Lung (tissue), 12 donors: ENCODE results near the gene SVBP. TPM values are rescaled to one million over a fixed set of nuclear protein-coding genes. Genes with fewer than 3 reads are reported as not detected.

Source experiments
- ATAC-seq: fragments of 200-7000 bp; cut with Tn5 transposase; one replicate; pipeline ENCODE4 v1.9.1; 2020; ENCODE audit warnings: moderate number of reproducible peaks; ENCODE audit not compliant: insufficient read depth, low FRiP score
- DNase-seq, 3 donors: peaks; one replicate each; pipeline ENCODE4 v3.0.0-alpha.2; 2013 to 2017
- H3K27ac ChIP-seq, 2 donors: one replicate each; pipeline ENCODE4 v1.5.1; 2013; ENCODE audit warnings: mild to moderate bottlenecking in 2 of 2, moderate library complexity in 2 of 2, control low read depth in 1 of 2, inconsistent platforms in 1 of 2, low read depth in 1 of 2, low read length in 1 of 2
- H3K27me3 ChIP-seq, 3 donors: one replicate each; pipeline ENCODE4 v1.5.1; 2013; ENCODE audit warnings: low read length in 2 of 3; ENCODE audit not compliant: control insufficient read depth in 3 of 3, insufficient read depth in 3 of 3
- H3K36me3 ChIP-seq, 4 donors: one replicate each; pipeline ENCODE4 v1.5.1; 2013; ENCODE audit warnings: low read length in 4 of 4, mild to moderate bottlenecking in 1 of 4, moderate library complexity in 1 of 4; ENCODE audit not compliant: control insufficient read depth in 4 of 4, insufficient read depth in 4 of 4
- H3K4me1 ChIP-seq, 5 donors: one replicate each; pipeline ENCODE4 v1.5.1; 2013; ENCODE audit warnings: low read length in 5 of 5, mild to moderate bottlenecking in 2 of 5, moderate library complexity in 1 of 5; ENCODE audit not compliant: control insufficient read depth in 5 of 5, insufficient read depth in 5 of 5
- H3K4me3 ChIP-seq: one replicate; pipeline ENCODE4 v1.5.1; 2013; ENCODE audit warnings: mild to moderate bottlenecking, control low read depth, moderate library complexity
- H3K9ac ChIP-seq, 2 donors: one replicate each; pipeline ENCODE4 v1.5.1; 2013; ENCODE audit warnings: low read length in 2 of 2, control low read depth in 1 of 2; ENCODE audit not compliant: insufficient read depth in 1 of 2
- H3K9me3 ChIP-seq, 4 donors: one replicate each; pipeline ENCODE4 v1.5.1; 2013; ENCODE audit warnings: low read length in 3 of 4, mild to moderate bottlenecking in 1 of 4, moderate library complexity in 1 of 4; ENCODE audit not compliant: control insufficient read depth in 4 of 4, insufficient read depth in 3 of 4
- WGBS, 2 donors: extraction: QIAGEN DNeasy Blood & Tissue Kit; methylation state at CpG; one replicate each; pipeline ENCODE4 v1.1.7; 2013; 5-methylcytosine and 5-hydroxymethylcytosine counted together
- polyA plus RNA-seq, 2 donors: library from polyadenylated mRNA; stranded (reverse); fragments of 200-250 nt; gene quantifications; one replicate each; pipeline ENCODE4 v1.2.1, GENCODE V29; 2013
- total RNA-seq, 2 donors: library from RNA; depleted of rRNA in 1 of 2; stranded (reverse); fragments of >200 nt in 1 of 2; gene quantifications; one replicate each; pipeline ENCODE4 v1.2.1, GENCODE V29; 2014 to 2021
- TF ChIP-seq, protein P1 (sequence below): IDR thresholded peaks from 2 replicates; pipeline ENCODE4 v1.5.1; 2012; ENCODE audit warnings: mild to moderate bottlenecking; ENCODE audit errors: control extremely low read depth, extremely low read depth
- donor health status: control.
- donor health status: control.
- donor health status: Bipolar disorder and iron deficiency.
- donor health status: healthy.
- donor health status: DM: yes; HTN: yes; CAD: no.

Gene SVBP
- total and polyA plus RNA-seq, 4 donors: 12.5 to 35.3 (median 26.0) TPM

GRCh38 chr1:42852608-42852980 is 35.4 kb upstream of the SVBP start:
- no peaks in the 10 kb centered on the region for H3K27me3 ChIP-seq
- no peak overlapping the region for H3K4me3 ChIP-seq
- ATAC-seq (no peak), DNase-seq (no peak)
- WGBS, 2 donors: 49 to 71% methylated on average over 2 of the region's 2 CpGs
- no peak overlapping the region for H3K27ac ChIP-seq
- peaks cover 0 to 5% (median 4%) of the 10 kb centered on the region in 5 donors for H3K4me1 ChIP-seq
- H3K36me3 ChIP-seq: peaks cover 9 to 25% (median 16%) of the 10 kb centered on the region in 4 donors
- H3K9me3 ChIP-seq: peaks cover 0 to 9% (median 0%) of the 10 kb centered on the region in 4 donors
- no peak overlapping the region for H3K9ac ChIP-seq
- TF ChIP-seq, protein P1, sequence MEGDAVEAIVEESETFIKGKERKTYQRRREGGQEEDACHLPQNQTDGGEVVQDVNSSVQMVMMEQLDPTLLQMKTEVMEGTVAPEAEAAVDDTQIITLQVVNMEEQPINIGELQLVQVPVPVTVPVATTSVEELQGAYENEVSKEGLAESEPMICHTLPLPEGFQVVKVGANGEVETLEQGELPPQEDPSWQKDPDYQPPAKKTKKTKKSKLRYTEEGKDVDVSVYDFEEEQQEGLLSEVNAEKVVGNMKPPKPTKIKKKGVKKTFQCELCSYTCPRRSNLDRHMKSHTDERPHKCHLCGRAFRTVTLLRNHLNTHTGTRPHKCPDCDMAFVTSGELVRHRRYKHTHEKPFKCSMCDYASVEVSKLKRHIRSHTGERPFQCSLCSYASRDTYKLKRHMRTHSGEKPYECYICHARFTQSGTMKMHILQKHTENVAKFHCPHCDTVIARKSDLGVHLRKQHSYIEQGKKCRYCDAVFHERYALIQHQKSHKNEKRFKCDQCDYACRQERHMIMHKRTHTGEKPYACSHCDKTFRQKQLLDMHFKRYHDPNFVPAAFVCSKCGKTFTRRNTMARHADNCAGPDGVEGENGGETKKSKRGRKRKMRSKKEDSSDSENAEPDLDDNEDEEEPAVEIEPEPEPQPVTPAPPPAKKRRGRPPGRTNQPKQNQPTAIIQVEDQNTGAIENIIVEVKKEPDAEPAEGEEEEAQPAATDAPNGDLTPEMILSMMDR: no peak

GRCh38 chr1:42851960-42852607 is 34.9 kb upstream of the SVBP start:
- H3K9ac ChIP-seq: no peak overlapping the region
- WGBS, 2 donors: 85 to 93% methylated on average over 2 of the region's 2 CpGs
- TF ChIP-seq, protein P1: no peak
- no peak for ATAC-seq
- H3K27ac ChIP-seq: no peak overlapping the region
- DNase-seq: no peak
- no peak overlapping the region for H3K4me3 ChIP-seq
- H3K27me3 ChIP-seq: no peaks in the 10 kb centered on the region
- peaks cover 2 to 10% (median 5%) of the 10 kb centered on the region in 5 donors for H3K4me1 ChIP-seq
- H3K36me3 ChIP-seq: peaks cover 9 to 25% (median 16%) of the 10 kb centered on the region in 4 donors
- peaks cover 0 to 9% (median 0%) of the 10 kb centered on the region in 4 donors for H3K9me3 ChIP-seq

DNA sequence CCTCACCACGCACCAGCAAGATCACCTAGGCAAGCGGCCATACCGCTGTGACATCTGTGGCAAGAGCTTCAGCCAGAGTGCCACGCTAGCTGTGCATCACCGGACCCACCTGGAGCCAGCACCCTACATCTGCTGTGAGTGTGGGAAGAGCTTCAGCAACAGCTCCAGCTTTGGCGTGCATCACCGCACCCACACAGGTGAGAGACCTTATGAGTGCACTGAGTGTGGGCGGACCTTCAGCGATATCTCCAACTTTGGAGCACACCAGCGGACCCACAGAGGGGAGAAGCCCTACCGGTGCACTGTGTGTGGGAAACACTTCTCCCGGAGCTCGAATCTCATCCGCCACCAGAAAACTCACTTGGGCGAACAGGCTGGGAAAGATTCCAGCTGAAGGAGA is 34.2 kb upstream of the SVBP start:
- TF ChIP-seq, protein P1: no peak
- no peaks in the 10 kb centered on the region for H3K27me3 ChIP-seq
- H3K36me3 ChIP-seq: peaks cover 9 to 25% (median 16%) of the 10 kb centered on the region in 4 donors
- H3K9me3 ChIP-seq: peaks cover 0 to 9% (median 0%) of the 10 kb centered on the region in 4 donors
- no peak overlapping the region for H3K27ac ChIP-seq
- no peak overlapping the region for H3K9ac ChIP-seq
- DNase-seq (no peak), ATAC-seq (no peak)
- 98% methylated on average over 15 of the region's 15 CpGs for WGBS, 2 donors
- H3K4me1 ChIP-seq: peaks cover 2 to 12% (median 6%) of the 10 kb centered on the region in 5 donors
- no peak overlapping the region for H3K4me3 ChIP-seq

DNA sequence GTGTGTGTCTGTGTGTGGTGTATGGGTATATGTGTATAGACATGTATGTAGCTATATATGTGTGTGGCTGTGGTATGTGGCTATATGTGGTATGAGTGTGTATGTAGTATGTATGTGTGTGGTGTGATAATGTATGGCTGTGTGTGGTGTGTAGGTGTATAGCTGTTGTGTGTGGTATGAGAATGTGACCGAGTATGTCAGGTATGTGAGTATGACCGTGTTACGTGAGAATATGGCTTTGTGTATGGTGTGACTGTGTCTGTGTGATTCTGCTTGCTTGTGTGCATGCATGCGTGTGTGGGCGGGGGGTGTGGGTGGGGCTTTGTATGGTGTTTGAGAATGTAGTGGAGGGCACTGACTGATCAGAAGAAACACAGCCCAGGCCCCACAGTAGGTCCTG is 32.7 kb upstream of the SVBP start:
- WGBS, 2 donors: 97 to 98% methylated on average over 5 of the region's 5 CpGs
- TF ChIP-seq, protein P1: no peak
- Histone ChIP-seq H3K27ac (no peak overlapping the region), H3K9ac (no peak overlapping the region), H3K27me3 (no peaks in the 10 kb centered on the region), H3K4me3 (no peak overlapping the region), H3K9me3 (peaks cover 0 to 9% (median 0%) of the 10 kb centered on the region in 4 donors), H3K4me1 (peaks cover 2 to 17% (median 6%) of the 10 kb centered on the region in 5 donors), H3K36me3 (peaks cover 9 to 25% (median 16%) of the 10 kb centered on the region in 4 donors)
- DNase-seq (no peak), ATAC-seq (no peak)
